A549 (cell line): ENCODE measurements around the gene NCAPH2.

Experiments used
- KDM5A ChIP-seq: fragments of 200-600 bp; sonication (generic); IDR thresholded peaks from 2 replicates; pipeline ENCODE4 v1.6.1; 2016; ENCODE audit warnings: antibody characterized with exemption, mild to moderate bottlenecking
- POLR2A ChIP-seq: IDR thresholded peaks from 2 replicates; pipeline ENCODE4 v1.6.1; 2012; ENCODE audit warnings: mild to moderate bottlenecking, low read length
- POLR2AphosphoS2 ChIP-seq: conservative IDR thresholded peaks from 2 replicates; pipeline ENCODE4 v1.6.1; 2012; ENCODE audit warnings: low read length, improper control_type of control experiment, inconsistent platforms
- RFX5 ChIP-seq: fragments of 450-650 bp; IDR thresholded peaks from 2 replicates; pipeline ENCODE4 v1.7.1; 2014; ENCODE audit warnings: antibody characterized with exemption, mild to moderate bottlenecking, moderate library complexity
- RNF2 ChIP-seq: fragments of 200-600 bp; sonication (generic); IDR thresholded peaks from 2 replicates; pipeline ENCODE4 v1.6.1; 2016; ENCODE audit warnings: low read depth, mild to moderate bottlenecking, antibody characterized with exemption, moderate library complexity, borderline replicate concordance

- TF ChIP-seq POLR2A (no peak), RFX5 (no peak), RNF2 (no peak), POLR2AphosphoS2 (no peak), KDM5A (no peak)
Observed at GRCh38 chr22:50473855-50474671, 34.0 kb upstream of the NCAPH2 start.
